Trophoblast cell (in vitro differentiated cells and primary cell): ENCODE data around the gene RNMT.
"Not testable (repeated sequence)": the region's sequence is repeated elsewhere in the genome, so short reads cannot be mapped to it uniquely, and the experiment has no call there.

Experiments used
- DNase-seq, 2 donors: peaks; one replicate each; pipeline ENCODE4 v3.0.0-alpha.2; 2016
- H2AFZ ChIP-seq: 2 replicates; pipeline ENCODE4 v1.6.1; 2013; ENCODE audit warnings: low read length, moderate library complexity, mild to moderate bottlenecking; ENCODE audit not compliant: insufficient read depth, poor library complexity
- H2AK5ac ChIP-seq: 2 replicates; pipeline ENCODE4 v1.6.1; 2013; ENCODE audit warnings: mild to moderate bottlenecking, low read length
- H2BK120ac ChIP-seq: 2 replicates; pipeline ENCODE4 v1.6.1; 2013; ENCODE audit warnings: low read length, mild to moderate bottlenecking, moderate library complexity; ENCODE audit not compliant: insufficient read depth, poor library complexity
- H2BK12ac ChIP-seq: 2 replicates; pipeline ENCODE4 v1.6.1; 2013; ENCODE audit warnings: mild to moderate bottlenecking, low read length, moderate library complexity
- H2BK5ac ChIP-seq: 2 replicates; pipeline ENCODE4 v1.6.1; 2013; ENCODE audit warnings: low read length, low read depth, moderate library complexity, mild to moderate bottlenecking; ENCODE audit not compliant: poor library complexity
- H3K14ac ChIP-seq: 2 replicates; pipeline ENCODE4 v1.6.1; 2013; ENCODE audit warnings: mild to moderate bottlenecking, low read length
- H3K18ac ChIP-seq: 2 replicates; pipeline ENCODE4 v1.6.1; 2013; ENCODE audit warnings: mild to moderate bottlenecking, low read length
- H3K23ac ChIP-seq: 2 replicates; pipeline ENCODE4 v1.6.1; 2013; ENCODE audit warnings: low read length
- H3K27ac ChIP-seq: 2 replicates; pipeline ENCODE4 v1.5.1; 2013; ENCODE audit warnings: low read depth, mild to moderate bottlenecking, inconsistent platforms, low read length, moderate library complexity
- H3K27me3 ChIP-seq: 2 replicates; pipeline ENCODE4 v1.6.1; 2013; ENCODE audit warnings: inconsistent platforms, mild to moderate bottlenecking, low read length, moderate library complexity; ENCODE audit not compliant: insufficient read depth
- H3K36me3 ChIP-seq, 2 experiments: 1 replicate in 1 of 2; 2 replicates in 1 of 2; pipeline ENCODE4 v1.6.1; 2013; ENCODE audit warnings: low read length in 2 of 2, mild to moderate bottlenecking in 2 of 2, moderate library complexity in 1 of 2; ENCODE audit not compliant: insufficient read depth in 2 of 2, control insufficient read depth in 1 of 2
- H3K4ac ChIP-seq: 2 replicates; pipeline ENCODE4 v1.6.1; 2013; ENCODE audit warnings: low read depth, mild to moderate bottlenecking, low read length, moderate library complexity
- H3K4me1 ChIP-seq, 2 experiments: 1 replicate in 1 of 2; 2 replicates in 1 of 2; pipeline ENCODE4 v1.6.1; 2013; ENCODE audit warnings: low read length in 2 of 2, mild to moderate bottlenecking in 2 of 2, moderate library complexity in 1 of 2; ENCODE audit not compliant: insufficient read depth in 2 of 2, control insufficient read depth in 1 of 2
- H3K4me2 ChIP-seq: 2 replicates; pipeline ENCODE4 v1.6.1; 2013; ENCODE audit warnings: inconsistent platforms, mild to moderate bottlenecking, low read length, moderate library complexity
- H3K4me3 ChIP-seq: 2 replicates; pipeline ENCODE4 v1.5.1; 2013; ENCODE audit warnings: mild to moderate bottlenecking, low read depth, low read length, inconsistent platforms
- H3K79me1 ChIP-seq: one replicate; pipeline ENCODE4 v1.6.1; 2013; ENCODE audit warnings: low read length
- H3K79me2 ChIP-seq: 2 replicates; pipeline ENCODE4 v1.6.1; 2013; ENCODE audit warnings: low read length, mild to moderate bottlenecking; ENCODE audit not compliant: control insufficient read depth, insufficient read depth, poor library complexity
- H3K9ac ChIP-seq: 2 replicates; pipeline ENCODE4 v1.6.1; 2013; ENCODE audit warnings: mild to moderate bottlenecking, low read length
- H3K9me3 ChIP-seq: 2 replicates; pipeline ENCODE4 v1.6.1; 2013; ENCODE audit warnings: low read depth, mild to moderate bottlenecking, control low read depth, inconsistent platforms, low read length; ENCODE audit not compliant: insufficient read depth
- H4K12ac ChIP-seq: 2 replicates; pipeline ENCODE4 v1.6.1; 2013; ENCODE audit warnings: low read depth, mild to moderate bottlenecking, low read length, moderate library complexity
- H4K8ac ChIP-seq: 2 replicates; pipeline ENCODE4 v1.6.1; 2013; ENCODE audit warnings: low read depth, mild to moderate bottlenecking, low read length, moderate library complexity
- H4K91ac ChIP-seq: one replicate; pipeline ENCODE4 v1.6.1; 2013; ENCODE audit warnings: low read depth, mild to moderate bottlenecking, low read length, moderate library complexity
- whole genome bisulfite sequencing: extraction: QIAGEN DNeasy Blood & Tissue Kit; methylation state at CpG from one replicate; pipeline ENCODE4 v1.1.7; 2013; ENCODE audit warnings: missing lambda C conversion rate; ENCODE audit not compliant: insufficient read length, insufficient coverage; ENCODE audit errors: extremely low coverage; 5-methylcytosine and 5-hydroxymethylcytosine counted together

The RNMT gene

GRCh38 chr18:13684546-13684945 is 41.9 kb upstream of the RNMT start:
- Histone ChIP-seq H3K18ac (no peak overlapping the region), H3K4me1 (no peaks in the 10 kb centered on the region), H3K4me3 (no peak overlapping the region), H3K36me3 (no peaks in the 10 kb centered on the region), H3K27ac (no peak overlapping the region), H3K27me3 (no peaks in the 10 kb centered on the region), H3K23ac (no peak overlapping the region), H3K9me3 (no peaks in the 10 kb centered on the region), H2AK5ac (no peak overlapping the region), H3K79me1 (no peaks in the 10 kb centered on the region), H3K9ac (no peak overlapping the region), H4K91ac (no peak overlapping the region), H3K4ac (no peak overlapping the region), H3K79me2 (no peaks in the 10 kb centered on the region), H2AFZ (no peak overlapping the region), H2BK12ac (no peak overlapping the region), H4K12ac (no peak overlapping the region), H3K4me2 (no peak overlapping the region), H3K14ac (no peak overlapping the region), H4K8ac (no peak overlapping the region), H2BK120ac (no peak overlapping the region), H2BK5ac (no peak overlapping the region)
- no CpG with 5 or more reads among the region's 4 CpGs for WGBS
- DNase-seq: no peak

GRCh38 chr18:13688191-13689136 is 38.0 kb upstream of the RNMT start:
- Histone ChIP-seq H2AK5ac (no peak overlapping the region), H3K79me1 (no peaks in the 10 kb centered on the region), H3K4ac (no peak overlapping the region), H3K4me1 (no peaks in the 10 kb centered on the region), H3K18ac (no peak overlapping the region), H3K79me2 (no peaks in the 10 kb centered on the region), H3K14ac (no peak overlapping the region), H3K4me2 (no peak overlapping the region), H3K4me3 (no peak overlapping the region), H3K36me3 (no peaks in the 10 kb centered on the region), H4K12ac (no peak overlapping the region), H2BK5ac (no peak overlapping the region), H3K9me3 (no peaks in the 10 kb centered on the region), H4K91ac (no peak overlapping the region), H3K9ac (no peak overlapping the region), H4K8ac (no peak overlapping the region), H3K27me3 (no peaks in the 10 kb centered on the region), H2BK120ac (no peak overlapping the region), H2BK12ac (no peak overlapping the region), H3K23ac (no peak overlapping the region), H3K27ac (no peak overlapping the region), H2AFZ (no peak overlapping the region)
- no CpG with 5 or more reads among the region's 21 CpGs for WGBS
- no peak for DNase-seq

DNA sequence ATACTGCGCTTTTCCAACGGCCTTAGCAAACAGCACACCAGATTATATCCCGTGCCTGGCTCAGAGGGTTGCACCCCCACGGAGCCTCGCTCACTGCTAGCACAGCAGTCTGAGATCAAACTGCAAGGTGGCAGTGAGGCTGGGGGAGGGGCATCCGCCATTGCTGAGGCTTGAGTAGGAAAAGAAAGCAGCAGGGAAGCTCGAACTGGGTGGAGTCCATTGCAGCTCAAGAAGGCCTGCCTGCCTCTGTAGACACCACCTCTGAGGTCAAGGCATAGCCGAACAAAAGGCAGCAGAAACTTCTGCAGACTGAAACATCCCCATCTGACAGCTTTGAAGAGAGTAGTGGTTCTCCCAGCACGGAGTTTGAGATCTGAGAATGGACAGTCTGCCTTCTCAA is 36.4 kb upstream of the RNMT start:
- not testable (repeated sequence) for H3K36me3 ChIP-seq, H3K18ac ChIP-seq, H3K4me3 ChIP-seq, H3K79me1 ChIP-seq, H3K9me3 ChIP-seq, H3K14ac ChIP-seq, H4K12ac ChIP-seq, H3K9ac ChIP-seq, H4K8ac ChIP-seq, H3K23ac ChIP-seq, H4K91ac ChIP-seq, H2BK5ac ChIP-seq, H3K4me2 ChIP-seq, H2BK120ac ChIP-seq, H2BK12ac ChIP-seq, H2AK5ac ChIP-seq, H3K27ac ChIP-seq, H3K79me2 ChIP-seq, H3K27me3 ChIP-seq, H3K4me1 ChIP-seq, H2AFZ ChIP-seq, DNase-seq, H3K4ac ChIP-seq
- WGBS: no CpG with 5 or more reads among the region's 9 CpGs

GRCh38 chr18:13695337-13695736 is 31.1 kb upstream of the RNMT start:
- H2BK12ac ChIP-seq, H3K9me3 ChIP-seq, H3K4me2 ChIP-seq, H3K9ac ChIP-seq, H3K18ac ChIP-seq, H3K14ac ChIP-seq, H3K79me2 ChIP-seq, DNase-seq, H3K36me3 ChIP-seq, H2AK5ac ChIP-seq, H3K4me3 ChIP-seq, H3K27ac ChIP-seq, H2BK5ac ChIP-seq, H2BK120ac ChIP-seq, H2AFZ ChIP-seq, H3K4me1 ChIP-seq, H4K8ac ChIP-seq, H3K27me3 ChIP-seq, H4K12ac ChIP-seq, H3K23ac ChIP-seq, H4K91ac ChIP-seq, H3K79me1 ChIP-seq, H3K4ac ChIP-seq: not testable (repeated sequence)
- WGBS: no CpG with 5 or more reads among the region's 5 CpGs
